SK-N-SH treated with all-trans-retinoic acid at 6 μM for 48 hours (cell line): ENCODE measurements around the gene CLDN24.

Experiments used
- ARNTL ChIP-seq: fragments of 450-650 bp; formaldehyde crosslinking; IDR thresholded peaks from 2 replicates; pipeline ENCODE4 v1.5.0; 2020; ENCODE audit warnings: low read depth, mild to moderate bottlenecking, moderate library complexity, borderline replicate concordance
- BACH2 ChIP-seq: fragments of 250-450 bp; sonication (Bioruptor Pico); IDR thresholded peaks from 2 replicates; pipeline ENCODE4 v1.9.0; 2021; ENCODE audit warnings: mild to moderate bottlenecking, borderline replicate concordance
- CREB5 ChIP-seq: fragments of 250-450 bp; sonication (Bioruptor Pico); IDR thresholded peaks from 2 replicates; pipeline ENCODE4 v1.5.1; 2020; ENCODE audit warnings: low read depth, mild to moderate bottlenecking, moderate library complexity
- ISL1 ChIP-seq: fragments of 250-450 bp; sonication (Bioruptor Pico); IDR thresholded peaks from 2 replicates; pipeline ENCODE4 v2.1.2; 2022; ENCODE audit warnings: mild to moderate bottlenecking, moderate library complexity
- RARB ChIP-seq: fragments of 250-450 bp; sonication (Bioruptor Pico); IDR thresholded peaks from 2 replicates; pipeline ENCODE4 v1.8.0; 2021; ENCODE audit warnings: mild to moderate bottlenecking, moderate library complexity
- ZC3H10 ChIP-seq: fragments of 250-450 bp; sonication (Bioruptor Pico); IDR thresholded peaks from 2 replicates; pipeline ENCODE4 v1.5.1; 2021; ENCODE audit warnings: mild to moderate bottlenecking, moderate library complexity
- ZFP3 ChIP-seq: fragments of 250-450 bp; sonication (Bioruptor Pico); IDR thresholded peaks from 2 replicates; pipeline ENCODE4 v1.5.0; 2020; ENCODE audit warnings: mild to moderate bottlenecking, moderate library complexity
- ZNF565 ChIP-seq: fragments of 450-650 bp; formaldehyde crosslinking; conservative IDR thresholded peaks from 2 replicates; pipeline ENCODE4 v1.5.0; 2020; ENCODE audit warnings: low read depth, mild to moderate bottlenecking, moderate library complexity
- ZNF8 ChIP-seq: fragments of 450-650 bp; formaldehyde crosslinking; IDR thresholded peaks from 2 replicates; pipeline ENCODE4 v1.5.0; 2020; ENCODE audit warnings: mild to moderate bottlenecking, moderate library complexity

- TF ChIP-seq CREB5: no peak
- no peak for TF ChIP-seq ZFP3 (CRISPR knock-in tag)
- no peak for TF ChIP-seq BACH2 (CRISPR knock-in tag)
- TF ChIP-seq ARNTL: no peak
- no peak for TF ChIP-seq ZNF565 (CRISPR knock-in tag)
- TF ChIP-seq ISL1 (CRISPR knock-in tag): no peak
- TF ChIP-seq RARB (CRISPR knock-in tag): no peak
- TF ChIP-seq ZNF8 (CRISPR knock-in tag): no peak
- no peak for TF ChIP-seq ZC3H10 (CRISPR knock-in tag)
Measured at GRCh38 chr4:183304538-183304937, 17.7 kb downstream of the CLDN24 start.
